WI38 (cell line): ENCODE results near the gene DDX23.

ENCODE experiments used
- H3K4me3 ChIP-seq: 2 replicates; pipeline ENCODE4 v1.5.1; 2011; ENCODE audit warnings: low read depth, mild to moderate bottlenecking, control low read depth, low read length
- CTCF ChIP-seq: IDR thresholded peaks from 2 replicates; pipeline ENCODE4 v1.5.1; 2012; ENCODE audit warnings: low read depth, mild to moderate bottlenecking, control low read depth, low read length

The DDX23 gene

GRCh38 chr12:48822139-48822538, 29.8 kb downstream of the DDX23 start:
- TF ChIP-seq CTCF, result no peak
- no peak overlapping the region for H3K4me3 ChIP-seq

DNA sequence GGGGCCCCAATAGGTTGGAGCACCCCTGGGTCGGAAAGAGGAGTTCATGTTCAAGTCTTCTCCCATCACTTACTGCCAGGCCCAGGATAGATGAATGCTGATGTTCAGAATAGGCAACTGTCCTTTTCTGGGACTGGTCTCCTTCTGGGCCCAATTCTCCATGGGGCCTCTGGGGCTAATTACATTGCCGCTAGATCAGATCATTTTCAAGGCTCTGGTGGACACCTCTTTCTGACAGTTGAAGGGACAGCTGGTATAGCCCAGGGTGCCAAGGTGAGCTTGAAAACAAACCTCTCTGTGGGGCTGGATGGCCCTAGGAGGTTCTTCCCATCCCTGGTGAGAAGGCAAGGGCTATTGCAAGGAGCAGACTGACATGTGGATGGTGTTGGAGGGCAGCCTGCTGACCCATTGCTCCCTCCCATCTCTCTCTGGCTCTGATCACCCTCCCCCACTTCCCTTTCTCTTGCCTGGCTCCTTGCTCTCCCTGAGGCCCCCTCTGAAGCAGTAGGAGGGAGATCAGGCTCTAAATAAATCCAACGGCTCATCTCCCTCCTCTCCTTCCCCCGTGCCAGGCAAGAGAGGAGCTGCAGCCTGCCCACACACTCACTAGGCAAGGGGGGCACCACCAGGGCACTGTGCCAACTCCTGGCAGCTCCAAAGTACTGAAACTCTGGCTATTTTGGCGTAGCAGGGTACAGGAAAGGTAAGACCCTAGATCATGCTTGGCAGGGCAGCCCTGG, 31.8 kb downstream of the DDX23 start:
- no peak overlapping the region for H3K4me3 ChIP-seq
- no peak for TF ChIP-seq CTCF

DNA sequence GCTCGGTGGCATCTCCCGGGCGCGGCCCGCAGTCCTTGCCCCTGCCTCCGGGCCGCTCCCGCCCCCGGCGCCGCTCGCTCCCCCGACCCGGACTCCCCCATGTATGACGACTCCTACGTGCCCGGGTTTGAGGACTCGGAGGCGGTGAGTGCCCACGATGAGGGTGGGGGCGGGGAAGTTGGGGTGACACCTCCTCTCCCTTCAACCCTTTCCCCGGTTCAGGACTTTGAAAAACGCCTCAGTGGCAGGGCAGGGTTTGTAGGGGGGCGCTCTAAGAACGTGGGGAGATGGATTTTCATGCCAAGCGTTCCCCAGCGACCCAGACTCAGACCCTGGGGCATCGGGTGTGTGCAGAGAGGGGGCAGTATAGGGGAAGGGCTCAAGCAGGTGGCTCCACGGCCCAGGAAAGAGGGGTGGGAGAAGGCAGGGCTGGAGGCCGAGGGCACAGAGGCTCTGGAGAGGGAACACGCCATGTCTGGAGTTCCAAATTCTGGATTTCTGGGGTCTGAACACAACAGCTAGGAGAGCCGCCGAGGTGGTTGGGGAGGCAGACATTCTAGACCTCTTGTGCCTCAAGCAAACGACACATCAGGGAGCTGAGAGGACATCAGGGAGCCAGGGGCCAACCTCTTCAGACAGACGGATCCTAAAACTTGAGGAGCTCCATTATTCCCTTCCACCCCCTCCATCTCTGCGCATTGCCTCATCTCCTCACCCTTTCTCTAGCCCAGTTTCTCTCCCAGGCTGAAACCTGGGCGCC, 33.0 kb downstream of the DDX23 start:
- TF ChIP-seq CTCF, result no peak

DNA sequence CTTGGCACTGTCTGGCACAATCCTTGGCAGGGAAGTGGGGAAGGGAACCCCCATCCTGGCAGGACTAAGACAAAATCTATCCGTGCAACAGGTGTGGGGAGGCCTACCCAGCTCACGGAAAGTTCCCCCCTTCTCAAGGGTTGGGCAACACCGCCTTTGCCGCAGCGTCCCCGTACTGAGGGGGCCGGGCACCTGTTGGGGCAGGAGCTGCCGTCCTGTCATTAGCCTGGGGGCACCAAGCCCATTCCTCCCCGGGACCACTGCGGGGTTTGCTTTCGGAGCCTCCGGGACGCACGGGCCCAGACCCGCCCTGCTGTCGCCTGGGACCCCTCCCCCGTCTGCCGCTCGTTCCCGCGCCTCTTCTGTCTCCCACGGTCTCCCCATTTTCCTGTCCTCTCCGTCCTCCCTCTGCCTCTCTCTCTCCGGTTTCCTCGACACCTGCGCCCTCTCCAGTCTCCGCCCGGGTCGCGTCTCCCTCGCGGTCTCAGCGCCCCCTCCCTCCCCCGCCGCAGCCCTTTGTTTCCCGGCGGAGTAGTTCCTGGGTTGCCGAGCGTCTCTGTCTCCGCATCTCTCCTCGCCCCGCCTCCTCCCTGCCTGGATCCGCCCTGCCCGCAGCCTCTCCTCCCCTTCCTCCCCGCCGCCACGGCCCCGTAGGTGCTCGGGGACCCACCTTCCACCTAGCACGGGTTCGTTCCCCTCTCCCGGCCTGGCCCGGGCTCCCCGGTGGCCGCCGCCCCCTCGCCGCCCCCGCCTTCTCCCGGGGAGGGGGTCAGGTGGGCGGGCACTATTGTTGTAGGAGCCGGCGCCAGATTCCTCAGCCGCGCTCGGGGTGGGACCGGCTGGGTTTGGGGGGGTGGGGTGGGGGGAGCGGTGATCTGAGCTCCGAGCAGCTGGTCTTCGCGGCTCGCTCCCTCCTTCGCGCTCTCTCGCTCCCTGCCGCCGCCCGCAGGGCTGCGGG, 33.8 kb downstream of the DDX23 start, which contains the start of gene CACNB3:
TSS of gene CACNB3 (plus strand) at position 624 of the 958 bp plus-strand sequence. CDS start 434 bp downstream, outside the sequence.
- TF ChIP-seq CTCF, result no peak
- peak within 1 kb of the TSS; percentile 69 for H3K4me3 ChIP-seq

More for the DNA sequence above, 33.0 kb downstream of the DDX23 start:
- H3K4me3 ChIP-seq, result peak overlapping the region; percentile 69

DNA sequence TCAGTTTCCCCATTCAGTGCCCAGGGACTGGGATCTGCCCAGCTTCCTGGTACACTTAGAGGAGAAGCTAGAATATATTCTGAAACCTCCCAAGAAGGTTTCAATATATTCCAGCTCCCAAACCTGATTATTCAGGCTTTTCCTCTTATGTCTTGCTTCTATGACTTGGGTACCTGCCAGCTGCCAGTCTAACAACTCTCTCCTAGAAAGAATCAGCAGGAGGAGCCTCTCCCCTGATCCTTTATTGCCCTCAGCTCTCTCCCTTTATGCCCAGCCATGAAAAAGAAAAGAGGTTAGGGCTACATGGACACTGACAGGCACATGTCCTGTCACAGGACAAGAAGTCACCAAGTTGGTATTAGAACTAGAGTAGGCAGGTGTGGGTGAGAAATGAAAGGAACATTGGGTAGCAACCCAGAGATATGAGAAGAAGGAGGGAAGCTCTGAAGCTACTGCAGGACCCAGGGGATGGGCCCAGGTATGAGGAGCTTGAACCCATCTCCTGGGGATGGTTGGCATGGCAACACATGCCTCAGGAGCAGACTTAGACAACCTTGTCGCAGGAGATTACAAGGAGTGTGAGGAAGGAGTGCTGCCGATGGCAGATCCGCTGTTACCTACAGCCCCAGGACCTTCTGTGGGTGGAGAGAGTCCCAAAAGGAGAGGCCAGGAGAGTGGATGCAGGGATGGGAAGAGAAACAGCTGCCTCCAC, 35.7 kb downstream of the DDX23 start:
- TF ChIP-seq CTCF, result no peak
- peak overlapping the region; percentile 87 for H3K4me3 ChIP-seq
